HG02759 (cell line): ENCODE data around the gene ZNF157.
"Not testable (repeated sequence)": the region's sequence is repeated elsewhere in the genome, so short reads cannot be mapped to it uniquely, and the experiment has no call there.

Source experiments
- ATAC-seq: cut with Tn5 transposase; IDR thresholded peaks from one replicate; pipeline ENCODE4 v1.9.1; 2021; ENCODE audit warnings: mild to moderate bottlenecking, moderate library complexity; ENCODE audit not compliant: unreplicated experiment

The ZNF157 gene

DNA sequence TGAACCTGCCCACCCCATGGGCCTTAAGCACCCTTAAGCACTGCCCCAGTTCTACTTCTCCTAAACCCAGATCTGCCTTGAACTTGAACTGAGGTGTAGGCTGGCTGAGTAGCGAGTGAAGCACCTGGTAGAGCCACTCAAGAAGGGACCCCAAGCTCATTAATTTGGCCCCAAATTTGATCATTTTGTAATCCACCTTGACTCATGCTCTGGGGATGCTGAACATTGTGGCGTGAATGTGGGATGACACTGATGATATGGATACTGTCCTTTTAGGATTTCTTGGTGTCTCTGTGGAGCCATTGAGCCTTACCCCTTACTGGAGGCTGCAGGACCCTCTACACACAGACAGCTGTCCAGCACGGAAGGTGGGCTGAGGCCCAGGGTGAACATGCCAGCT lies at the start of gene ZNF157:
Gene ZNF157 (plus strand): TSS at position 301 of the 400 bp plus-strand sequence. CDS start 91 bp downstream, at position 392.
- no peak for ATAC-seq

GRCh38 chrX:47321386-47321785 lies 49.0 kb upstream of the ZNF157 start:
- no peak for ATAC-seq

GRCh38 chrX:47321823-47322371 lies 48.5 kb upstream of the ZNF157 start:
- ATAC-seq = no peak

DNA sequence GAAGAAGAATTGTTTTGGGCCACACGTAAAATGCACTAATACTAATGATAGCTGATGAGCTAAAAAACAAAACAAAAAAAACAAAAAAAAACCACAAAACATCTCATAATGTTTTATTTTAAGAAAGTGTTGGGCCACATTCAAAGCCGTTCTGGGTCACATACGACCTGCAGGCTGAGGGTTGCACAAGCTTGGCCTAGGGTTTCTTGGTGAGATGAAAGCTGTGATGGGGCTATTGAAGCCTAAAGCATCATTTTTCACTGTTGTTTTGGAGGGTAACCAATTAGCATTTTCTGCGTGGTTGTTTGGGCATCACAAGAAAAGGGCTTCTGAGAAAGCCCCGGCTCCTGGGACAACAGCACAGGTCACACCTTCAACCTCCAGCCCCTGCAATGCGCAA lies 42.5 kb upstream of the ZNF157 start:
- ATAC-seq = no peak

DNA sequence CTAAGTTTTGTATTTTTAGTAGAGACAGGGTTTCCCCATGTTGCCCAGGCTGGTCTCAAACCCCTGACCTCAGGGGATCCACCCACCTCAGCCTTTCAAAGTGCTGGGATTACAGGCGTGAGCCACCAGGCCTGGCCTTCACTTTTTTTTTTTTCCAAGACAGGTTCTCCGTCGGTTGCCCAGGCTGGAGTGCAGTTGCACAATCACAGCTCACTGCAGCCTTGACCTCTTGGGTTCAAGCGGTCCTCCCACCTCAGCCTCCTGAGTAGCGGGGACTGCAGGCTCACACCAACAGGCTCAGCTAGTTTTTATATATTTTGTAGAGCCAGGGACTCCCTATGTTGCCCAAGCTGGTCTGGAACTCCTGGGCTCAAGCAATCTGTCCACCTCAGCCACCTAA lies 37.6 kb upstream of the ZNF157 start:
- ATAC-seq = not testable (repeated sequence)

DNA sequence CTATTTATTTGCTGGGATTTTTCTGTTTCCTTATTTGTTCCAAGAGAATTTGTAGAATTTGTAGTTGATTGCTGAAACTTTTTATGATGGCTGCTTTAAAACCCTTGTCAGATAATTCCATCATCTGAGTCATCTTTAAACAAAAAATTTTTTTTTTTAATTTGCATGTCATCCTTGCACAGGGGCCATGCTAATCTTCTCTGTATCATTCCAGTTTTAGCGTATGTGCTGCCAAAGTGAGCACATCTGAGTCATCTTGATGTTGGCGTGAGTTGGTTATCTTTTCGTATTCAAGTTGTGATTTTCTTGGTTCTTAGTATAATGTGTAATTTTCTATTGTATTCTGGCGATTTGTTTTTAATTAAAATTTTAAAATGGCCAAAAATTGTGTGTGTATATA lies 18.7 kb upstream of the ZNF157 start:
- no peak for ATAC-seq

GRCh38 chrX:47358387-47359065 lies 11.9 kb upstream of the ZNF157 start:
- no peak for ATAC-seq

- ATAC-seq = no peak
These were observed 9.8 kb upstream of the ZNF157 start for GRCh38 chrX:47360423-47361179.

GRCh38 chrX:47361538-47362511 lies 8.6 kb upstream of the ZNF157 start:
- peak; percentile 82 for ATAC-seq

GRCh38 chrX:47366041-47366722 lies 4.2 kb upstream of the ZNF157 start:
- ATAC-seq = peak; percentile 52

DNA sequence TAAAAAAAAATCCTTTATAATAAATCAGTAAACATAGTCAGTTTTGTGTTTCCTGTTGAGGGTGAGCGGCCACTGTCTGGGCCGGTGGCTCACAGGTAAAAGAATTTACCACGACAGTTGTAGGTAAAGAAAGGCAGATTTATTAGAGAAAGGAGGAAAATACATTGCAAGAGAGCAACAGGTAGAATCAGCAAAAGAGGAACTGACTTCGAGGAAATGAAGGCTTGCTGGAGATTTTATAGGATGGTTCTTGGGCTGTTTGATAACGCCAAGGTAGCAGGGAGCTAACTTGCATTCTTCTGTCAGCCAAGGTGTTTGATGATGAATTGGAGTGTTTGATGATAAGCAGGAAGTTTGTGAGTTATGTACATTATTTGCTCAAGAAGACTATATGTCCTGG lies 2.8 kb downstream of the ZNF157 start:
- ATAC-seq = no peak

- no peak for ATAC-seq
These were observed 9.9 kb downstream of the ZNF157 start for GRCh38 chrX:47380268-47380667.

- ATAC-seq = not testable (repeated sequence)
These were observed 10.5 kb downstream of the ZNF157 start for GRCh38 chrX:47380837-47381236.

GRCh38 chrX:47384502-47384901 lies 14.1 kb downstream of the ZNF157 start:
- ATAC-seq = no peak

DNA sequence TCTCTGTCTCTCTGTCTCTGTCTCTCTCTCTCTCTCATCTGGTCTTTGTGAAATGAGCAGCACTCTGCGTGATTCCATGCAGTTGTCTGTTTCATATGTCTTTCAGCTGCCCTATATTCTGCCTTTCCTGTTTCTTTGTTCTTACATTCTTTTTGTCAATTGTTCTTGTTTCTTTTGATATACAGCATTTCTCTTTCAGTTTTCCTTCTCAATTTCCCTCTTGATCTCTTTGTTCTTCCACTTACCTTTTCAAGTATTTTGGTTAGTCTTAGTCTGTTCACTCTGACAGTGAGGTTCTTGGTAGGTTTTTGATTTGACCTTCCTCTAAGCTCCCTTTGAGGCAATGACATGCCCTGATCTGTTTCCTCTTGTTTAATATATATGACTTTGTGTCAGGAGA lies 20.4 kb downstream of the ZNF157 start:
- ATAC-seq = no peak

DNA sequence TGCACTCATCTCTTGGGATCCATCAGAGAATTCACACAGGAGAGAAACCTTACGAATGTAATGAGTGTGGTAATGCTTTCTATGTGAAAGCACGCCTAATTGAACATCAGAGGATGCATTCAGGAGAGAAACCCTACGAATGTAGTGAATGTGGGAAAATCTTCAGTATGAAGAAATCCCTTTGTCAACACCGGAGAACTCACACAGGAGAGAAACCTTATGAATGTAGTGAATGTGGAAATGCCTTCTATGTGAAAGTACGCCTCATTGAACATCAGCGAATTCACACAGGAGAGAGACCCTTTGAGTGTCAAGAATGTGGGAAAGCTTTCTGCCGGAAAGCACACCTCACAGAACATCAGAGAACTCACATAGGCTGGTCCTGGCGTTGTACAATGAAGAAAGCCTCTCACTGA lies 42.8 kb downstream of the ZNF157 start:
- no peak for ATAC-seq

GRCh38 chrX:47420265-47420664 lies 49.9 kb downstream of the ZNF157 start:
- ATAC-seq = no peak

DNA sequence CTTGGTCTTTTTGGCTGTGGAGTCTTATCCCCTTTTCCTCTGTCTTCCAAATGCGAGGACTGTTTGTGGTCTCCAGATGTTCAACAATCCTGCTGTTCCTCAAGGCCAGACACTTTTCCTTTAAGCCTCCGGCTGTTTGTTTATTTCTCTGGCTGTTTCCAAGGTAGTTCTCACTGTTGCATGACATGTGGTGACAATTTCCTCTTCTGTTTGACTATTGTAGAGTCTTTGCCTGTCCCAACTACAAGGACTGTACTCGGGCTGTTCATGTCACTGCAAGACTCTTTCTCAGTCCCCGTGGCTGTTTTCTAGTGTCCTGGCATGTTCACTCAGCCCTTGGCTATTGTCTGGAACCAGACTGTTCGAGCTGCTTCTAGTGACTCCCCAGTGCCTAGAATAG lies 50.6 kb downstream of the ZNF157 start:
- ATAC-seq = no peak

DNA sequence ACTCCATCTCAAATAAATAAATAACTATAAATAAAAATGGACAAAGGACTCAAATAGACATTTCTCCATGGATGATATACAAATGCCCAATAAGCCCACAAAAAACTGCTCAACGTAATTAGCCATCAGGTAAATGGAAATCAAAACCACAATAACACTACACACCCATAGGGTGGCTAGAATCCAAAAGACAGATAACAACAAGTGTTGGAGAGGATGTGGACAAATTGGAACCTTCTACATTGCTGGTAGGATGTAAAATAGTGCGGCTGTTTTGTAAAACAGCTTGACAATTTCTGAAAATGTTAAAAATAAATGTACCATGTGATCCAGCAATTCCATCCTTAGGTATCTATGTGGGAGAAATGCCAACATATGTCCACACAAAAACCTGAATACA lies 52.1 kb downstream of the ZNF157 start:
- no peak for ATAC-seq

- ATAC-seq = no peak
These were observed 60.5 kb downstream of the ZNF157 start for GRCh38 chrX:47430925-47431324.
